Stomach (tissue), 4 donors: ENCODE data around the gene DENND6B.

Source experiments
- POLR2A ChIP-seq, 4 donors: fragments of 450-650 bp; IDR thresholded peaks; one replicate each; pipeline ENCODE4 v1.6.1; 2016; ENCODE audit warnings: antibody characterized with exemption in 4 of 4, control low read depth in 2 of 4, mild to moderate bottlenecking in 1 of 4, moderate library complexity in 1 of 4
- POLR2AphosphoS5 ChIP-seq, 3 donors: sonication (generic); formaldehyde crosslinking; IDR thresholded peaks; one replicate each; pipeline ENCODE4 v1.6.1; 2016; ENCODE audit warnings: antibody characterized with exemption in 3 of 3

DNA sequence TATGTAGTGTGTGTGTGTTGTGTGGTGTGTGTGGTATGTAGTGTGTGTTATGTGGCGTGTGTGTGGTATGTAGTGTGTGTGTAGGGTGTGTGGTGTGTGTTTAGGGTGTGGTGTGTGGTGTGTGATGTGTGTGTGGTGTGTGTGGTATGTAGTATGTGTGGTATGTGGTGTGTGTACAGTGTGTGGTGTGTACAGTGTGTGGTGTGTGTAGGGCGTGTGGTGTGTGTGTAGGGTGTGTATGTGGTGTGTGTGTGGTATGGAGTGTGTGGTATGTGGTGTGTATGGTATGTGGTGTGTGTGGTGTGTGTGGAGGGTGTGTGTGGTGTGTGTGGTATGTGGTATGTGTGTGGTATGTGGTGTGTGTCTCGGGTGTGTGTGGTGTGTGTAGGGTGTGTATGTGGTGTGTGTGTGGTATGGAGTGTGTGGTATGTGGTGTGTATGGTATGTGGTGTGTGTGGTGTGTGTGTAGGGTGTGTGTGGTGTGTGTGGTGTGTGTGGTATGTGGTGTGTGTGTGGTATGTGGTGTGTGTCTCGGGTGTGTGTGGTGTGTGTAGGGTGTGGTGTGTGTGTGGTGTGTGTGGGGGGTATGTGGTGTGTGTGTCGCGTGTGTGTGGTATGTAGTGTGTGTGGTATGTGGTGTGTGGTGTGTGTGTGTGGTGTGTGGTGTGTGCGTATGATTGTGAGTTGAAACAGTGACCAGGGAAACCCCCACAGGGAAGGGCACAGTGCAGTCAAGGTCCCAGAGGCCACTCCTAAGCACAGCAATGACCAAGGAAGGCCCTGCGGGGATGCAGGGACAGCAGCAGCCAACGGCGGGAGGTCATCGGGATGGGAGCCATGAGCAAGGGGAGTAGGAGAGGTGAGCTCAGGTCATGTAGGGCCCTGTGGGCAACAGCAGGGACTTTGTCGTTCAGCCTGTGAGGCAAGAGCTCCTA lies 13.4 kb upstream of the DENND6B start:
- TF ChIP-seq POLR2A (IDR thresholded peaks at IDR 0.05) (no peak), POLR2AphosphoS5 (IDR thresholded peaks at IDR 0.05) (no peak)
